PC-3 (cell line): ENCODE data around the gene RPS16.

Experiments
- EZH2 ChIP-seq: fragments of 300-600 bp; sonication (generic); IDR thresholded peaks from one replicate; pipeline ENCODE4 v1.6.1; 2017; ENCODE audit warnings: antibody characterized with exemption, mild to moderate bottlenecking, low read length; ENCODE audit not compliant: unreplicated experiment
- EZH2phosphoT487 ChIP-seq: fragments of 300-600 bp; sonication (generic); IDR thresholded peaks from 2 replicates; pipeline ENCODE4 v1.6.1; 2018; ENCODE audit warnings: mild to moderate bottlenecking, antibody characterized with exemption, low read length, borderline replicate concordance
- TF ChIP-seq, protein P1 (sequence below): fragments of 300-600 bp; sonication (generic); conservative IDR thresholded peaks from 2 replicates; pipeline ENCODE4 v1.5.1; 2017; ENCODE audit warnings: antibody characterized with exemption, low read depth, mild to moderate bottlenecking, low read length

DNA sequence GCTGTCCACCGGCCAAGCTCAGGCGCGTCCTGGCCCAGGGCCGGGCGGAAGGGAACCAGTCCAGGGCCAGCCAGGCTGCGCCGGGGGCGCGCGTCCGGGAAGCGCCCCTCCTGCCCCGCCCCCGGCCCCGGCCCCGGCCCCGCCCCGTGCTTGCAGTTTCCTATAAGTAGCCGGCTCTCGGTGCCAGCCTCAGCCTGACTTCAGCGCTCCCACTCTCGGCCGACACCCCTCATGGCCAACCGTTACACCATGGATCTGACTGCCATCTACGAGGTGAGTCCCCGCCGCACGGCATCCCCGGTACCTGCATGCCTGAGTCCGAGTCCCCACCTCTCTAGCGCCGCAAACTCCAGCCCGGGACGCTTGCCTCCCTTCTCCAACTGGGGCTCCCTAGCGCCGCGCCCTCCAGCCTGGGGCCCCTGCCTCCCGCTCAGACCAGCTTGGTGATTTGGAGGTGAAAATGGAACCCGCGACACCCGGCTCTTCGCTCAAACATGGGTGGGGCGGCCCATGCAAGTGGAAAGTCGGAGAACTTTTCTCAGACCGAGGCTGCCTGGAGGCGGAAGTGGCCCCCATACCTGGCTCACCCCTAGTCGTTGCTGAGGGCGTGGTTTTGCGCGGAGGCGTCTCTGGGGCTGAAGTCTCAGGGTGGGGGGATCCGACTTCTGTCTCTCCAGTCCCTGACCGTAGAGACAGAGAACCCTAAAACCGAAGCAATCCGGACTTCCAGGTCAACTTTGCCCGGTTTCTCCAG, 28.9 kb downstream of the RPS16 start, which contains the start of gene ZFP36:
- TF ChIP-seq EZH2 (no peak), EZH2phosphoT487 (no peak)
- TF ChIP-seq, protein P1, sequence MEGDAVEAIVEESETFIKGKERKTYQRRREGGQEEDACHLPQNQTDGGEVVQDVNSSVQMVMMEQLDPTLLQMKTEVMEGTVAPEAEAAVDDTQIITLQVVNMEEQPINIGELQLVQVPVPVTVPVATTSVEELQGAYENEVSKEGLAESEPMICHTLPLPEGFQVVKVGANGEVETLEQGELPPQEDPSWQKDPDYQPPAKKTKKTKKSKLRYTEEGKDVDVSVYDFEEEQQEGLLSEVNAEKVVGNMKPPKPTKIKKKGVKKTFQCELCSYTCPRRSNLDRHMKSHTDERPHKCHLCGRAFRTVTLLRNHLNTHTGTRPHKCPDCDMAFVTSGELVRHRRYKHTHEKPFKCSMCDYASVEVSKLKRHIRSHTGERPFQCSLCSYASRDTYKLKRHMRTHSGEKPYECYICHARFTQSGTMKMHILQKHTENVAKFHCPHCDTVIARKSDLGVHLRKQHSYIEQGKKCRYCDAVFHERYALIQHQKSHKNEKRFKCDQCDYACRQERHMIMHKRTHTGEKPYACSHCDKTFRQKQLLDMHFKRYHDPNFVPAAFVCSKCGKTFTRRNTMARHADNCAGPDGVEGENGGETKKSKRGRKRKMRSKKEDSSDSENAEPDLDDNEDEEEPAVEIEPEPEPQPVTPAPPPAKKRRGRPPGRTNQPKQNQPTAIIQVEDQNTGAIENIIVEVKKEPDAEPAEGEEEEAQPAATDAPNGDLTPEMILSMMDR: no peak
